HL-60 (cell line): ENCODE measurements around the gene ABCA4.

Experiments
- SPI1 ChIP-seq: IDR thresholded peaks from 2 replicates; pipeline ENCODE4 v1.6.1; 2012; ENCODE audit warnings: low read depth, mild to moderate bottlenecking, borderline replicate concordance
- TF ChIP-seq, protein P1 (sequence below): IDR thresholded peaks from one replicate; pipeline ENCODE4 v1.5.1; 2011; ENCODE audit warnings: low read length, control low read depth, inconsistent platforms; ENCODE audit not compliant: insufficient read depth

DNA sequence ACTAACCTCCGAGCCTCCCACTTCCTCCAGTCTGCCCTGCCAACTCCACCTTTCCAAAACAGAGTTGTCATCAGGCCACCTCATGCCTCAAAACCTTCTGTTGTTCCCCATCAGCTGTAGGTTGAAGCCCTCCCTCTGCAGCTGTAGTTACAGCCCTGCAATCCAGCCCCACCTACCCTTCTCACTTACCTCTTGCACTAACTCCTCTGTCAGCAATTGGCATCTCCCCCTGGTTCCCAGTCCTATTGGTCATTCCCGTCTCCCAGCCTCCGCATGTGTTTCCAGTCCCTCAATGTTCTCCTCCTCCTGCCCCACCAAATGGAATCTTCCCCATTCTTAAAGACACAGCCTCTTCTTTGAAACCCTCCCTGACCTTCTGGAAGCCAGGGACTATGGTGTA, 111.6 kb downstream of the ABCA4 start:
- TF ChIP-seq SPI1: no peak
- TF ChIP-seq, protein P1, sequence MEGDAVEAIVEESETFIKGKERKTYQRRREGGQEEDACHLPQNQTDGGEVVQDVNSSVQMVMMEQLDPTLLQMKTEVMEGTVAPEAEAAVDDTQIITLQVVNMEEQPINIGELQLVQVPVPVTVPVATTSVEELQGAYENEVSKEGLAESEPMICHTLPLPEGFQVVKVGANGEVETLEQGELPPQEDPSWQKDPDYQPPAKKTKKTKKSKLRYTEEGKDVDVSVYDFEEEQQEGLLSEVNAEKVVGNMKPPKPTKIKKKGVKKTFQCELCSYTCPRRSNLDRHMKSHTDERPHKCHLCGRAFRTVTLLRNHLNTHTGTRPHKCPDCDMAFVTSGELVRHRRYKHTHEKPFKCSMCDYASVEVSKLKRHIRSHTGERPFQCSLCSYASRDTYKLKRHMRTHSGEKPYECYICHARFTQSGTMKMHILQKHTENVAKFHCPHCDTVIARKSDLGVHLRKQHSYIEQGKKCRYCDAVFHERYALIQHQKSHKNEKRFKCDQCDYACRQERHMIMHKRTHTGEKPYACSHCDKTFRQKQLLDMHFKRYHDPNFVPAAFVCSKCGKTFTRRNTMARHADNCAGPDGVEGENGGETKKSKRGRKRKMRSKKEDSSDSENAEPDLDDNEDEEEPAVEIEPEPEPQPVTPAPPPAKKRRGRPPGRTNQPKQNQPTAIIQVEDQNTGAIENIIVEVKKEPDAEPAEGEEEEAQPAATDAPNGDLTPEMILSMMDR: no peak
